HG03135 (cell line): Measurements from ENCODE around the gene NONO.
"Not testable (repeated sequence)": the region's sequence is repeated elsewhere in the genome, so short reads cannot be mapped to it uniquely, and the experiment has no call there.

Source experiments
- ATAC-seq: cut with Tn5 transposase; IDR thresholded peaks from one replicate; pipeline ENCODE4 v1.9.1; 2021; ENCODE audit warnings: mild to moderate bottlenecking, moderate library complexity; ENCODE audit not compliant: unreplicated experiment

NONO gene

GRCh38 chrX:71283403-71284143 lies at the start of gene NONO:
Gene NONO (plus strand): TSS chrX:71283635. CDS start chrX:71290638, 7,003 bp downstream.
- peak; percentile 66 for ATAC-seq

- no peak for ATAC-seq
Observed at GRCh38 chrX:71235482-71235881, 48.0 kb upstream of the NONO start.

- ATAC-seq: no peak
Observed at GRCh38 chrX:71236836-71237235, 46.6 kb upstream of the NONO start.

GRCh38 chrX:71239781-71240180 lies 43.7 kb upstream of the NONO start:
- no peak for ATAC-seq

GRCh38 chrX:71241301-71241700 lies 42.1 kb upstream of the NONO start:
- ATAC-seq: no peak

- ATAC-seq: no peak
Observed at GRCh38 chrX:71244359-71245128, 38.9 kb upstream of the NONO start.

- no peak for ATAC-seq
Observed at GRCh38 chrX:71245159-71245558, 38.3 kb upstream of the NONO start.

GRCh38 chrX:71250841-71251240 lies 32.6 kb upstream of the NONO start:
- ATAC-seq: no peak

- ATAC-seq: no peak
Observed at GRCh38 chrX:71251466-71251973, 31.9 kb upstream of the NONO start.

- ATAC-seq: no peak
Observed at GRCh38 chrX:71252221-71252620, 31.2 kb upstream of the NONO start.

- no peak for ATAC-seq
Observed at GRCh38 chrX:71253253-71254091, 30.0 kb upstream of the NONO start.

- peak; percentile 81 for ATAC-seq
Observed at GRCh38 chrX:71254092-71254963, 29.1 kb upstream of the NONO start, which contains the start of gene ZMYM3. Gene ZMYM3 (minus strand): TSS chrX:71254140. CDS start chrX:71253255, 885 bp downstream.

- no peak for ATAC-seq
Observed at GRCh38 chrX:71256051-71256450, 27.4 kb upstream of the NONO start.

GRCh38 chrX:71256856-71257255 lies 26.6 kb upstream of the NONO start:
- ATAC-seq: no peak

- not testable (repeated sequence) for ATAC-seq
Observed at GRCh38 chrX:71268624-71269023, 14.8 kb upstream of the NONO start.

- ATAC-seq: no peak
Observed at GRCh38 chrX:71269801-71270395, 13.5 kb upstream of the NONO start.

GRCh38 chrX:71272313-71272712 lies 11.1 kb upstream of the NONO start:
- not testable (repeated sequence) for ATAC-seq

- not testable (repeated sequence) for ATAC-seq
Observed at GRCh38 chrX:71281300-71281699, 2.1 kb upstream of the NONO start.

GRCh38 chrX:71282514-71283402 lies 677 bp upstream of the NONO start:
- ATAC-seq: peak; percentile 32
